Astrocyte (in vitro differentiated cells and primary cell): ENCODE data around the gene CST8. TPM values are rescaled to one million over a fixed set of nuclear protein-coding genes. Genes with fewer than 3 reads are reported as not detected.

Experiments
- DNase-seq: peaks from one replicate; pipeline ENCODE4 v3.0.0-alpha.2; 2010; ENCODE audit warnings: low read depth
- FAIRE-seq: peaks from 2 replicates; lab custom pipeline; 2011; peaks lifted over from hg19 to GRCh38; lab: Jason Lieb, UNC
- H2AFZ ChIP-seq: 2 replicates; pipeline ENCODE4 v1.6.0; 2012; ENCODE audit warnings: low read depth, low read length, inconsistent platforms
- H3K27ac ChIP-seq: 2 replicates; pipeline ENCODE4 v1.5.1; 2011; ENCODE audit warnings: low read depth, low read length, inconsistent platforms
- H3K27me3 ChIP-seq: 2 replicates; pipeline ENCODE4 v1.6.0; 2011; ENCODE audit warnings: low read length, inconsistent platforms; ENCODE audit not compliant: insufficient read depth
- H3K36me3 ChIP-seq: 2 replicates; pipeline ENCODE4 v1.5.1; 2011; ENCODE audit warnings: low read length, inconsistent platforms; ENCODE audit not compliant: insufficient read depth
- H3K4me1 ChIP-seq: 2 replicates; pipeline ENCODE4 v1.5.1; 2011; ENCODE audit warnings: low read length, inconsistent platforms; ENCODE audit not compliant: insufficient read depth
- H3K4me2 ChIP-seq: 2 replicates; pipeline ENCODE4 v1.6.0; 2012; ENCODE audit warnings: low read length, inconsistent platforms
- H3K4me3 ChIP-seq: 2 replicates; pipeline ENCODE4 v1.5.1; 2011; ENCODE audit warnings: low read depth, mild to moderate bottlenecking, low read length, inconsistent platforms; ENCODE audit not compliant: insufficient read depth
- H3K79me2 ChIP-seq: 2 replicates; pipeline ENCODE4 v1.6.0; 2012; ENCODE audit warnings: mild to moderate bottlenecking, low read length, inconsistent platforms; ENCODE audit not compliant: insufficient read depth
- H3K9ac ChIP-seq: 2 replicates; pipeline ENCODE4 v1.6.0; 2012; ENCODE audit warnings: mild to moderate bottlenecking, low read length, inconsistent platforms
- H3K9me3 ChIP-seq: 2 replicates; pipeline ENCODE4 v1.5.1; 2012; ENCODE audit warnings: low read depth, mild to moderate bottlenecking, low read length, inconsistent platforms; ENCODE audit not compliant: insufficient read depth
- H4K20me1 ChIP-seq: 2 replicates; pipeline ENCODE4 v1.6.0; 2012; ENCODE audit warnings: low read length, inconsistent platforms; ENCODE audit not compliant: insufficient read depth
- H3K27ac Mint-ChIP-seq: one replicate; pipeline ENCODE4 v1.8.0; 2021; ENCODE audit warnings: mild to moderate bottlenecking, mixed read lengths; ENCODE audit not compliant: unreplicated experiment
- H3K27me3 Mint-ChIP-seq: one replicate; pipeline ENCODE4 v1.8.0; 2021; ENCODE audit warnings: low read depth, mixed read lengths; ENCODE audit not compliant: unreplicated experiment
- H3K36me3 Mint-ChIP-seq: one replicate; pipeline ENCODE4 v1.8.0; 2021; ENCODE audit warnings: low read depth, mixed read lengths; ENCODE audit not compliant: unreplicated experiment
- H3K4me1 Mint-ChIP-seq: one replicate; pipeline ENCODE4 v1.8.0; 2021; ENCODE audit warnings: low read depth, mixed read lengths; ENCODE audit not compliant: unreplicated experiment
- H3K4me3 Mint-ChIP-seq: one replicate; pipeline ENCODE4 v1.8.0; 2021; ENCODE audit warnings: mild to moderate bottlenecking, moderate library complexity, mixed read lengths; ENCODE audit not compliant: unreplicated experiment
- H3K9me3 Mint-ChIP-seq: one replicate; pipeline ENCODE4 v1.8.0; 2021; ENCODE audit warnings: mild to moderate bottlenecking, mixed read lengths; ENCODE audit not compliant: unreplicated experiment
- CTCF ChIP-seq: IDR thresholded peaks from 2 replicates; pipeline ENCODE4 v1.5.1; 2011; ENCODE audit warnings: low read depth, mild to moderate bottlenecking, inconsistent platforms, low read length, moderate library complexity; ENCODE audit not compliant: insufficient read depth
- EZH2 ChIP-seq: IDR thresholded peaks from 2 replicates; pipeline ENCODE4 v1.6.1; 2012; ENCODE audit warnings: mild to moderate bottlenecking, low read length, inconsistent platforms; ENCODE audit not compliant: insufficient read depth
- total RNA-seq: library from RNA; stranded (reverse); gene quantifications from 2 replicates; pipeline ENCODE4 v1.2.1, GENCODE V29; 2021

CST8 gene
- total RNA-seq, 1 donor from 2014 or later: not detected

DNA sequence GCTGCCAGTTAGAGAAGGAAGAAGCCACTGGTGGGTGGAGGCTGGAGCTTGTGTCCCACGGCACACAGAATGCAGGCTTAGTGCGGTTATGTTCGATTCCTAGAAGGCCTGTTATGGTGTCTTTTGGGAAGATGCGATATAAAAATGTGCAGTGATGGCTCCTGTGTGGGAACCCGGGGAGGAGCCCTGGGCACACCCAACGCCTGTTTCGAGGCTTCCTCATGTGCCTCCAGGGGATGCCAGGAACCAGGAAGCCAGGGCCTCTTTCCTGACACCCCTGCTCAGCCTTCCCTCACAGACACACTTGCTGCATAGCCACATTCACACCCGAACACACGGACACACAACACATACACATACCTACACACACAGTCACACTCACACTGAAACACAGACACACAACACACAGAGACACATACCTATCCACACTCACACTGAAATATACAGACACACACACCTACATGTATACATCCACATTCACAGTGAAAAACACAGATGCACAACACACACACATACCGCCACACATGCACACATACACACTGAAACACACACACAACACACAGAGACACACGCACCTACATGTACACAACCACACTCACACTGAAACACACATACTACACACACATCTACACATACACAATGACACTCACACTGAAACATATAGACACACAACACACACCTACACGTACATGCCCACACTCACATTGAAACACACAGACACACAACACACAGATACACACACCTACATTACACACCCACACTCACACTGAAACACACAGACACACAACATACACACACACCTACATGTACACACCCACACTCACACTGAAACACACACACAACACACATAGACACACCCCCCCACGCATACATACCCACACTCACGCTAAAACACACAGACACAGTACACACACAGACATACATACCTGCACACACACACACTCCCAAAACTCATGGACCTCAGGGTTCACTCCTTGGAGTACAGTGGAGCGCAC, 37.1 kb upstream of the CST8 start:
- Histone ChIP-seq H2AFZ (no peak overlapping the region), H3K27me3 (no peaks in the 10 kb centered on the region), H3K9ac (no peak overlapping the region), H3K4me1 (no peaks in the 10 kb centered on the region), H3K79me2 (no peaks in the 10 kb centered on the region), H3K4me3 (no peak overlapping the region), H3K27ac (no peak overlapping the region), H3K36me3 (no peaks in the 10 kb centered on the region), H4K20me1 (no peaks in the 10 kb centered on the region), H3K9me3 (no peaks in the 10 kb centered on the region), H3K4me2 (no peak overlapping the region)
- H3K36me3 Mint-ChIP-seq: no peaks in the 10 kb centered on the region
- H3K27ac Mint-ChIP-seq: no peak overlapping the region
- H3K4me3 Mint-ChIP-seq: no peak overlapping the region
- H3K4me1 Mint-ChIP-seq: no peaks in the 10 kb centered on the region
- peak; percentile 43 for FAIRE-seq
- no peak for DNase-seq
- peaks cover 4% of the 10 kb centered on the region for H3K27me3 Mint-ChIP-seq
- peaks cover 4% of the 10 kb centered on the region for H3K9me3 Mint-ChIP-seq
- no peak for TF ChIP-seq EZH2
- no peak for TF ChIP-seq CTCF

- H3K9me3 Mint-ChIP-seq: peaks cover 4% of the 10 kb centered on the region
- H3K36me3 Mint-ChIP-seq: no peaks in the 10 kb centered on the region
- no peaks in the 10 kb centered on the region for H3K27me3 ChIP-seq
- no peak overlapping the region for H3K27ac Mint-ChIP-seq
- H3K27ac ChIP-seq: no peak overlapping the region
- H4K20me1 ChIP-seq: no peaks in the 10 kb centered on the region
- TF ChIP-seq EZH2 (no peak), CTCF (no peak)
- no peak overlapping the region for H2AFZ ChIP-seq
- H3K9ac ChIP-seq: no peak overlapping the region
- H3K4me3 Mint-ChIP-seq: no peak overlapping the region
- FAIRE-seq (no peak), DNase-seq (no peak)
- no peak overlapping the region for H3K4me3 ChIP-seq
- H3K27me3 Mint-ChIP-seq: peaks cover 4% of the 10 kb centered on the region
- H3K36me3 ChIP-seq: no peaks in the 10 kb centered on the region
- no peaks in the 10 kb centered on the region for H3K79me2 ChIP-seq
- no peak overlapping the region for H3K4me2 ChIP-seq
- no peaks in the 10 kb centered on the region for H3K4me1 Mint-ChIP-seq
- no peaks in the 10 kb centered on the region for H3K4me1 ChIP-seq
- H3K9me3 ChIP-seq: no peaks in the 10 kb centered on the region
These were observed 36.1 kb upstream of the CST8 start for GRCh38 chr20:23454816-23455215.

GRCh38 chr20:23455639-23456038, 35.3 kb upstream of the CST8 start:
- H3K4me3 ChIP-seq: no peak overlapping the region
- no peaks in the 10 kb centered on the region for H3K4me1 ChIP-seq
- no peak overlapping the region for H2AFZ ChIP-seq
- H3K4me2 ChIP-seq: no peak overlapping the region
- no peak overlapping the region for H3K27ac Mint-ChIP-seq
- TF ChIP-seq CTCF: no peak
- TF ChIP-seq EZH2: no peak
- H3K27ac ChIP-seq: no peak overlapping the region
- peaks cover 4% of the 10 kb centered on the region for H3K9me3 Mint-ChIP-seq
- no peaks in the 10 kb centered on the region for H4K20me1 ChIP-seq
- DNase-seq (no peak), FAIRE-seq (no peak)
- no peaks in the 10 kb centered on the region for H3K79me2 ChIP-seq
- no peaks in the 10 kb centered on the region for H3K9me3 ChIP-seq
- H3K36me3 Mint-ChIP-seq: no peaks in the 10 kb centered on the region
- no peak overlapping the region for H3K4me3 Mint-ChIP-seq
- H3K4me1 Mint-ChIP-seq: no peaks in the 10 kb centered on the region
- H3K9ac ChIP-seq: no peak overlapping the region
- H3K36me3 ChIP-seq: no peaks in the 10 kb centered on the region
- no peaks in the 10 kb centered on the region for H3K27me3 ChIP-seq
- H3K27me3 Mint-ChIP-seq: peaks cover 4% of the 10 kb centered on the region
